Adrenal gland (tissue), 12 donors: Measurements from ENCODE around the gene CLIC4. TPM values are rescaled to one million over a fixed set of nuclear protein-coding genes. Genes with fewer than 3 reads are reported as not detected.
"Not testable (repeated sequence)": the region's sequence is repeated elsewhere in the genome, so short reads cannot be mapped to it uniquely, and the experiment has no call there.

Experiments used
- DNase-seq, 7 donors: peaks; one replicate each; pipeline ENCODE4 v3.0.0-alpha.2; 2019 to 2020
- H3K27ac ChIP-seq, 5 donors: fragments of 200-600 bp; sonication (generic) in 4 of 5; 1 replicate in 3 of 5; 2 replicates in 2 of 5; pipeline versions ENCODE4 v1.5.1 to v1.8.0; 2016 to 2020; ENCODE audit warnings: mild to moderate bottlenecking in 1 of 5
- H3K27me3 ChIP-seq: fragments of 200-600 bp; 2 replicates; pipeline ENCODE4 v1.8.0; 2021
- H3K36me3 ChIP-seq, 2 donors: fragments of 200-600 bp; replicated peaks in 1 of 2; 1 replicate in 1 of 2; 2 replicates in 1 of 2; pipeline versions ENCODE4 v1.5.1 to v1.8.0; 2018 to 2022
- H3K4me1 ChIP-seq, 2 donors: fragments of 200-600 bp; replicated peaks in 1 of 2; 1 replicate in 1 of 2; 2 replicates in 1 of 2; pipeline versions ENCODE4 v1.5.1 to v1.8.0; 2018 to 2021
- H3K4me3 ChIP-seq, 4 donors: fragments of 200-600 bp; sonication (generic) in 3 of 4; one replicate each; pipeline ENCODE4 v1.5.1; 2016 to 2018
- H3K9me3 ChIP-seq, 3 donors: fragments of 200-600 bp; sonication (generic) in 1 of 3; replicated peaks in 1 of 3; 1 replicate in 2 of 3; 2 replicates in 1 of 3; pipeline versions ENCODE4 v1.5.1 to v1.8.0; 2016 to 2021
- CTCF ChIP-seq, 6 experiments: fragments of 450-650 bp in 4 of 6; fragments of 200-600 bp in 2 of 6; sonication (generic) in 1 of 6; IDR thresholded peaks; 1 replicate in 5 of 6; 2 replicates in 1 of 6; pipeline versions ENCODE4 v1.5.1 to v1.8.0; 2016 to 2021; ENCODE audit warnings: antibody characterized with exemption in 6 of 6, mild to moderate bottlenecking in 2 of 6, moderate library complexity in 1 of 6
- POLR2A ChIP-seq, 2 donors: fragments of 450-650 bp; IDR thresholded peaks; one replicate each; pipeline ENCODE4 v1.6.1; 2017; ENCODE audit warnings: antibody characterized with exemption in 2 of 2, mild to moderate bottlenecking in 2 of 2, moderate library complexity in 1 of 2
- WGBS, 4 donors: extraction: QIAGEN DNeasy Blood & Tissue Kit in 2 of 4; methylation state at CpG; one replicate each; pipeline versions ENCODE4 v1.1.5 to v1.1.7; 2013 to 2017; 5-methylcytosine and 5-hydroxymethylcytosine counted together
- intact Hi-C, 2 donors: fragments of 100-400 bp; cut with DNase I; formaldehyde crosslinking; loops; one replicate each; pipeline versions ENCODE4 v1.14.1 to v1.15.0; 2022 to 2023
- polyA plus RNA-seq, 3 donors: library from polyadenylated mRNA; stranded (reverse); fragments of 200-250 nt in 2 of 3; fragments of 350-450 nt in 1 of 3; fragmentation: Illumina TruSeq in 1 of 3; extraction: RNeasy Lipid Tissue Mini Kit (QIAGEN cat#74804) in 1 of 3; gene quantifications; one replicate each; pipeline ENCODE4 v1.2.3, GENCODE V29; 2013 to 2014
- total RNA-seq, 9 donors: library from RNA; depleted of rRNA in 4 of 9; stranded (reverse); fragments of >200 nt in 4 of 9; fragments of 120-200 nt in 1 of 9; fragmentation: NEBNext Ultra II Directional in 1 of 9; extraction: Animal tissue kit (Norgen Biotek cat#: 25700) in 1 of 9; gene quantifications; one replicate each; pipeline versions ENCODE4 v1.1.0 to v1.2.4, GENCODE V29; 2013 to 2023
- donor health status: healthy with polysubstance abuse.
- donor health status: Bipolar disorder and iron deficiency.
- donor health status: DM: yes; HTN: yes; CAD: no.
- donor health status: DM: no; HTN: no; CAD: no.
- donor health status: DM: no; HTN: no; CAD: no.
- donor health status: DM: yes; HTN: yes; CAD: no.

Gene CLIC4
- total and polyA plus RNA-seq, 12 donors = 26.8 to 166 (median 107) TPM

- WGBS, 4 donors = 93 to 100% (median 95%) methylated on average over 1 to 31 of the region's 31 CpGs
- intact Hi-C loops = no loop called here
- no peaks in the 10 kb centered on the region for H3K27me3 ChIP-seq
- no peaks in the 10 kb centered on the region for H3K36me3 ChIP-seq
- H3K27ac ChIP-seq = no peak overlapping the region
- TF ChIP-seq CTCF (IDR thresholded peaks at IDR 0.05) (no peak), POLR2A (IDR thresholded peaks at IDR 0.05) (no peak)
- no peak overlapping the region for H3K4me3 ChIP-seq
- H3K4me1 ChIP-seq = peaks cover 0 to 17% of the 10 kb centered on the region in 2 donors
- no peak for DNase-seq
- no peaks in the 10 kb centered on the region for H3K9me3 ChIP-seq
These were observed 23.7 kb upstream of the CLIC4 start for GRCh38 chr1:24721533-24721932.

- DNase-seq, H3K4me3 ChIP-seq, H3K36me3 ChIP-seq, H3K27ac ChIP-seq, intact Hi-C loops, H3K9me3 ChIP-seq, H3K27me3 ChIP-seq: not testable (repeated sequence)
- 79 to 88% (median 83%) methylated on average over 21 of the region's 21 CpGs for WGBS, 4 donors
- H3K4me1 ChIP-seq = peaks cover 0 to 23% of the 10 kb centered on the region in 2 donors
These were observed 22.9 kb upstream of the CLIC4 start for GRCh38 chr1:24722073-24723035.

GRCh38 chr1:24724345-24725208 lies 20.7 kb upstream of the CLIC4 start:
- TF ChIP-seq POLR2A (IDR thresholded peaks at IDR 0.05) (no peak), CTCF (IDR thresholded peaks at IDR 0.05) (no peak)
- Histone ChIP-seq H3K27me3 (no peaks in the 10 kb centered on the region), H3K9me3 (no peaks in the 10 kb centered on the region), H3K4me1 (peaks cover 0 to 22% of the 10 kb centered on the region in 2 donors), H3K36me3 (no peaks in the 10 kb centered on the region), H3K4me3 (no peak overlapping the region), H3K27ac (peak overlapping the region in 4 of 5 donors; percentile 0 to 83 (median 40))
- DNase-seq = peak in 1 of 7 donors; percentile 38
- intact Hi-C loops = no loop called here
- WGBS, 4 donors = 58 to 68% (median 61%) methylated on average over 11 to 13 of the region's 13 CpGs

- 58 to 66% (median 62%) methylated on average over 5 of the region's 5 CpGs for WGBS, 4 donors
- intact Hi-C loops = no loop called here
- peak in 1 of 7 donors; percentile 46 for DNase-seq
- H3K27me3 ChIP-seq = no peaks in the 10 kb centered on the region
- H3K9me3 ChIP-seq = no peaks in the 10 kb centered on the region
- no peaks in the 10 kb centered on the region for H3K36me3 ChIP-seq
- H3K4me1 ChIP-seq = peaks cover under 1 to 22% of the 10 kb centered on the region in 2 donors
- H3K4me3 ChIP-seq = no peak overlapping the region
- no peak for TF ChIP-seq POLR2A (IDR thresholded peaks at IDR 0.05)
- TF ChIP-seq CTCF (IDR thresholded peaks at IDR 0.05) = no peak
- peak overlapping the region in 4 of 5 donors; percentile 0 to 83 (median 40) for H3K27ac ChIP-seq
These were observed 20.0 kb upstream of the CLIC4 start for GRCh38 chr1:24725209-24725651.
